ENCODE results near the gene TRPM3.

The TRPM3 gene

DNA sequence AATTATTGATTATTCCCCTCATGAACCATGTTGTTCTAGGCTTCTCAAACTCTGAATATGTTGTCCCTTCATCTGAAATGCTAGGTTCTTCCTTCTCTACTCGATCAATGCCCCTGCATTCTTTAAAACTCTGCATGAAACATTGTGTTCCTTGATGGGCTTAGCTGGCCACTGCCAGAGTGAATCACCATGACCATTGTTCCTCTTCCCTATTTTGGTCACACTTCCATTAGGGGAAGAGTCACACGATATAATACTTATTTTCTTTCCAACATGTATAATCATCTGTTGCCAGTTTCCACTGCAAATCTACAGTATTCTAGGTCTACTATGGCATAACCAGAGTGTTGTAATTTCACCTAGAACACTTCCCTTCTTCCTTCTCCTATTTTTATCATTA, 247.9 kb downstream of the TRPM3 start:
- H3K27ac ChIP-seq, result no peak overlapping the region

GRCh38 chr9:70868661-70869652, 252.5 kb downstream of the TRPM3 start:
- in situ Hi-C loops (cut with HindIII; ENCODE audit: low pct_ligation_motif_present, low sequenced_read_pairs), result no loop called here
- Histone ChIP-seq H3K36me3 (replicated peaks) (no peaks in the 10 kb centered on the region), H3K27me3 (replicated peaks) (peaks cover 2% of the 10 kb centered on the region), H3K4me3 (ENCODE audit: low read depth, low read length) (peak overlapping the region; percentile 59), H3K27ac (no peak overlapping the region)
- DNase-seq, result peak; percentile 3
- TF ChIP-seq CTCF (IDR thresholded peaks at IDR 0.05; ENCODE audit: low read depth, low read length, missing control alignments), result no peak

More for the DNA sequence above, 247.9 kb downstream of the TRPM3 start:
- Histone ChIP-seq H3K4me3 (ENCODE audit: low read depth, low read length) (no peak overlapping the region), H3K27me3 (replicated peaks) (no peaks in the 10 kb centered on the region), H3K36me3 (replicated peaks) (no peaks in the 10 kb centered on the region)
- in situ Hi-C loops (cut with HindIII; ENCODE audit: low pct_ligation_motif_present, low sequenced_read_pairs), result no loop called here
- DNase-seq, result no peak
- no peak for TF ChIP-seq CTCF (IDR thresholded peaks at IDR 0.05; ENCODE audit: low read depth, low read length, missing control alignments)

- H3K27ac ChIP-seq, result no peak overlapping the region
- no peak overlapping the region for H3K4me3 ChIP-seq (ENCODE audit: low read depth, low read length)
- no peaks in the 10 kb centered on the region for H3K36me3 ChIP-seq (replicated peaks)
- H3K27me3 ChIP-seq (replicated peaks), result peaks cover 2% of the 10 kb centered on the region
- no peak for DNase-seq
- in situ Hi-C loops (cut with HindIII; ENCODE audit: low pct_ligation_motif_present, low sequenced_read_pairs), result no loop called here
- TF ChIP-seq CTCF (IDR thresholded peaks at IDR 0.05; ENCODE audit: low read depth, low read length, missing control alignments), result no peak
Measured at GRCh38 chr9:70868041-70868440, 253.4 kb downstream of the TRPM3 start.

DNA sequence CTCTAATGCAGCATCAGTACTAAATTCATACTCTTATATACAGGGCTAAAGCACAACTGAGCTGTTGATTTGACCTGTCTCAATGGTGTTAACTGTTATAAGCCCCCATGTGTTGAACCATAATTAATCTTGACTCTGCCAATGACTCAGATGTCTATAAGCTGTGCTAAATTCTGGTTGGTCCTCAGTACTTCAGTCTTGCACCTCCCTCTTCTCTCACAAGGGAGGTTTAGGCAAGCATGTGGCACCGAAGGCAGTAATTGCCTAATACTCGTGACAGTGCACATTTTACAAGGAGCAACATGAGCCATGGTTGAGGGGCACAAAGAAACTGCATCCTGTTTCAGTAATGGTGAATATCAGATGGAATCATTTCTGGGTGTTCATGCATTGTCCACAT, 255.9 kb downstream of the TRPM3 start:
- Histone ChIP-seq H3K27me3 (replicated peaks) (peaks cover 2% of the 10 kb centered on the region), H3K4me3 (ENCODE audit: low read depth, low read length) (no peak overlapping the region), H3K36me3 (replicated peaks) (no peaks in the 10 kb centered on the region), H3K27ac (no peak overlapping the region)
- in situ Hi-C loops (cut with HindIII; ENCODE audit: low pct_ligation_motif_present, low sequenced_read_pairs), result no loop called here
- TF ChIP-seq CTCF (IDR thresholded peaks at IDR 0.05; ENCODE audit: low read depth, low read length, missing control alignments), result no peak
- DNase-seq, result no peak

DNA sequence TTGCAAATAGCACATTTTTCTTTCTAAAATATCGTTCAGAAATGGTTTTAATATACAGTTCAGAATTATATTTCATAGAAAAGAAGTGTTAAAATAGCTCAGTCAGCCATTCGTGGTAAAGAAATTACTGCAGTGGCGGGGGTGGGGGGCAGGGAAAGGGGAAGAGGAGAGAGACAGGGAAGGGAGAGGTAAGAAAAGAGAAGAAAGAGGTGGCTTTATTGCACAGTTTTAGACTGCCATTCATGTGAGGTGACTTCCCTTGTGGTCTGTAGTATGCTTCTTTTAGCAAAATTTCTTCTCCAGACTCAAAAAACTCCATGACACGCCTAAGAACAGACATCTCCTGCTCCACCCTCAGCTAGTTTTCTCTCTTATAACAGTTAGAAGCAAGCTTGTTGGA, 259.6 kb downstream of the TRPM3 start:
- Histone ChIP-seq H3K4me3 (ENCODE audit: low read depth, low read length) (no peak overlapping the region), H3K27ac (no peak overlapping the region), H3K36me3 (replicated peaks) (no peaks in the 10 kb centered on the region), H3K27me3 (replicated peaks) (no peaks in the 10 kb centered on the region)
- no peak for TF ChIP-seq CTCF (IDR thresholded peaks at IDR 0.05; ENCODE audit: low read depth, low read length, missing control alignments)
- no peak for DNase-seq
- in situ Hi-C loops (cut with HindIII; ENCODE audit: low pct_ligation_motif_present, low sequenced_read_pairs), result no loop called here
